Measurements from ENCODE around the gene PIK3C3.
A peak's percentile ranks its signal among the peaks of the same experiment; 100 is the strongest.
"Not testable (repeated sequence)": the region's sequence is repeated elsewhere in the genome, so short reads cannot be mapped to it uniquely, and the experiment has no call there.

Gene PIK3C3

GRCh38 chr18:42078711-42079110 lies 123.7 kb downstream of the PIK3C3 start:
- no peak for DNase-seq (ENCODE audit: low read depth)

DNA sequence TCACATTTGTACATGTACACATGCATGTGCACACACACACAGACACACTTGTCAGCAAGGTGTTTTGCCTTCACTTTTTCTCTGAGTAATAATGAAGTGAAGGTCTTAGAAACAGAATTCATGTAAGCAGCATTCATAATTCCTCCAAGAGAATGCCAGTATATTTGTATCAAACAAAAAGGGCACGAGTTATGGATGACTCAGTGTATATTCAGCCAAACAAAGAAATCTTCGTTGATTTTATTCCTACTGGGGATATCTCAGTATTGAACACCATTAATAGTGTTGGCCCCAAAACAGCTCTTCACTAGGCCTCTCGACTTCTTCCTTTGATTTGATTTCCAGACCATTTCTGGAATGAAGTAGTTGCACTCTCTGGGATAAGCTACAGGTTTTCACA lies 125.3 kb downstream of the PIK3C3 start:
- DNase-seq (ENCODE audit: low read depth): no peak

- DNase-seq (ENCODE audit: low read depth): no peak
Measured at GRCh38 chr18:42082415-42083234, 127.6 kb downstream of the PIK3C3 start.

GRCh38 chr18:42086288-42086687 lies 131.3 kb downstream of the PIK3C3 start:
- DNase-seq (ENCODE audit: low read depth): no peak

GRCh38 chr18:42087235-42087634 lies 132.2 kb downstream of the PIK3C3 start:
- DNase-seq (ENCODE audit: low read depth): no peak

GRCh38 chr18:42087876-42088275 lies 132.8 kb downstream of the PIK3C3 start:
- no peak for DNase-seq (ENCODE audit: low read depth)

GRCh38 chr18:42092848-42093247 lies 137.8 kb downstream of the PIK3C3 start:
- DNase-seq (ENCODE audit: low read depth): no peak

DNA sequence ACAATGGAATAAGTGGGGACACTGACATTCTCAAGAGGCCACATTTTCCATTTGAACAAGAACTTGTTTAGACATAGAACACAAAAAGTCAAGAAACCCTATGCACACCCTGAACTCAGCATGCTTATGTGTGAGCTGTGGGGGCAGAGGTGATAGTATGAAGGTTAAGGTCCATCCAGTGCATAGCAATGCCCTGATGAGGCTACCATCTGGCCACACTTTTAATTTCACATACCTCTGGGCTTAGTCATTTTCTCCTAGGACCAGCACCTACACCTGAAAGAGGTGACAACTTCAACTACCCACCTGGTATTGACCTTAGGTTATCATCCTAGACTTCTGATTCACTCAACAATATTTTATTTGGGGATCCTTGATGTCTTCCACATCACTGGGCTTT lies 139.8 kb downstream of the PIK3C3 start:
- no peak for DNase-seq (ENCODE audit: low read depth)

- no peak for DNase-seq (ENCODE audit: low read depth)
Measured at GRCh38 chr18:42095732-42096377, 140.8 kb downstream of the PIK3C3 start.

- no peak for DNase-seq (ENCODE audit: low read depth)
Measured at GRCh38 chr18:42100248-42100647, 145.2 kb downstream of the PIK3C3 start.

DNA sequence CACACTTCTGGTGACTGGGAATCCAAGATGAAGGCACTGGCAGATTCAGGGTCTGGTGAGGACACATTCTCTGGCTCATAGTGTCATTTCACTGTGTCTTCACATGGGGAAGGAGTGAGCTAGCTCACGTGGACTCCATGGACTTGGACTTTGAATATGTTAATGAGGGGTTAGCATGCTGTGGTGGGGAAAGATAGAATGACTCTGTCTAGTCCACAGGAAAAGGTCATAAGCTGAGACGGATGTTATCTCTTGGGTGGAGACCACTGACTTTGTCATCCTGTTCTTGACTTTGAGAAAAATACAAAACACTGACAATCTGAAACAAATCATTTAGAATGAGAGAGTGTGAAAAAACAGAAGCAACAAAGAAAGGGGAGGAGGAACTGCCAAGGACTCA lies 145.9 kb downstream of the PIK3C3 start:
- no peak for DNase-seq (ENCODE audit: low read depth)

GRCh38 chr18:42105394-42105793 lies 150.4 kb downstream of the PIK3C3 start:
- no peak for DNase-seq (ENCODE audit: low read depth)

DNA sequence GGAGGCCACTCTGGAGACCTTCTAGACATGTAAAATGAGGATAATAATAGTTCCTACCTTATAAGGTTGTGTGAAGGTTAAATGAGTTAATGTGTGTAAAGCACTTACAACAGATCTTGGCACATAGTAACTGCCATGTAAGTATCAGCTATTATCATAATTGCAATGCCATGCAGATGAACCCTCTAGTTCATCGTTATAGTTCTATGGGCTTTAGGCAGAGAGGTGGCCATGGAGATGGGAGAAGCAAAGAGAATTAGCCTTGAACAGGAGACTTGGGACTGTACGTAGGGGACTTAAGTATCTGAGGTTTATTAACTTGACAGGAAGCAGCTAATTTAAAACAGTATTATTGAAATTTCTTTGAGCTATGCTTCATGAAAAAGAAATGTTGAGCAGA lies 151.8 kb downstream of the PIK3C3 start:
- no peak for DNase-seq (ENCODE audit: low read depth)

DNA sequence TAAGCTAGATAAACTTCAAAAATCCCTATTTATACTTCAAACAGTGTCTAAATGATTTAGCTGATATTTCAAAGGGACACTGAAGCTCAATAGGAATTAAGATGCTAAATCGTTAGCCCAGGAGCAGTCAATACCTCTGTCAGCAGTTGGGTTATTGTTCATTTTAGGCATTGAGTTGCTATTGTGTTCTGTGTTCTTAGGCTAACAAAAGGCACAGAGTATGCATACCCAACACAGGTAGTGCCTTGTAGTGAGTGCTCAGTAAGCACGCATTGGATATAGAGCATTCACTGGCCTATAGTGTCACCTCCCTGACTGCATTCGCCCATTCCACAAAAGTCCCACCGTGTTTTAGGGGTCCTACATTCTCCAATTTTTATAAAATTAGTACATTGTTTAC lies 152.3 kb downstream of the PIK3C3 start:
- no peak for DNase-seq (ENCODE audit: low read depth)

GRCh38 chr18:42107691-42108450 lies 152.8 kb downstream of the PIK3C3 start:
- no peak for DNase-seq (ENCODE audit: low read depth)

DNA sequence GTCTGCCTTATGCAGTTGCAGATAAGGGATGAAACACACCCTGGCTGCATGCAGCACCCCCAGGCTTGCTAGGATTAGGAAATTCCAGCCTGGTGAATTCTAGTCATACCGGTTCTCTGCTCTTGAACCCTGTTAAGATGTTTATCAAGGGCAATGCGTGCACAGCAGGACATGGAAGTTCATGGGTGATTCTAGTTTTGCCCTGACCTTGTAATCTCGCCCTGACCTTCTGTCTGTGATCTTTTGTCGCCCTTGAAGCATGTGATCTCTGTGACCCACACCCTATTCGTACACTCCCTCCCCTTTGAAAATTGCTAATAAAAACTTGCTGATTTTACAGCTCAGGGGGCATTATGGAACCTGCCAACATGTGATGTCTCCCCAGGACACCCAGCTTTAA lies 157.1 kb downstream of the PIK3C3 start:
- not testable (repeated sequence) for DNase-seq (ENCODE audit: low read depth)

DNA sequence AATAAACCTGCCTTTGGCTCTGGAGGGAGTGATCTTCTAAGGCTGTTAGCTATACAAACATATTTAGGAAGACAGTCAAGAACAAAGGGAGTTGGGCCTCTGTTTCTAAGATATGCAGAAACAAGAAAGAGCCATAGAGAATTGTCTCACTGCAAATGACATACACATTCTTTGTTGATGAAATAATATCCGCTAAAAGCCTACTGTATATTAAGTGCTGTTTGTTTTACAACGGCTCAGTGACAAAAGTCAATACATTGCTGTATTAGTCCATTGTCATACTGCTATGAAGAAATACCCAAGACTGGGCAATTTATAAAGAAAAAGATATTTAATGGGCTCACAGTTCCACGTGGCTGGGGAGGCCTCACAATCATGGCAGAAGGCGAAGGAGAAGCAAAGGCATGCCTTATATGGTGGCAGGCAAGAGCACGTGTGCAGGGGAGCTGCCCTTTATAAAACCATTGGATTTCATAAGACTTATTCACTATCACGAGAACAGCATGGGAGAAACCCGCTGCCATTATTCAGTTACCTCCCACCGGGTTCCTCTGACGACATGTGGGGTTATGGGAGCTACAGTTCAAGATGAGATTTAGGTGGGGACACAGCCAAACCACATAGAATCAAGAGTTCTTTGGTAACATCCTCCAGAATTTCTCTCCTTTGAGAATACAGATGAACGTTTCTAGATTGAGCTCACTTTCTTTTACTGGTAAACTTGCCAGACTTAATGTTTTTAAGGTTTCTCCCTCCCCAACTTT lies 157.8 kb downstream of the PIK3C3 start:
- DNase-seq (ENCODE audit: low read depth): no peak

GRCh38 chr18:42113529-42114191 lies 158.6 kb downstream of the PIK3C3 start:
- peak; percentile 34 for DNase-seq (ENCODE audit: low read depth)

DNA sequence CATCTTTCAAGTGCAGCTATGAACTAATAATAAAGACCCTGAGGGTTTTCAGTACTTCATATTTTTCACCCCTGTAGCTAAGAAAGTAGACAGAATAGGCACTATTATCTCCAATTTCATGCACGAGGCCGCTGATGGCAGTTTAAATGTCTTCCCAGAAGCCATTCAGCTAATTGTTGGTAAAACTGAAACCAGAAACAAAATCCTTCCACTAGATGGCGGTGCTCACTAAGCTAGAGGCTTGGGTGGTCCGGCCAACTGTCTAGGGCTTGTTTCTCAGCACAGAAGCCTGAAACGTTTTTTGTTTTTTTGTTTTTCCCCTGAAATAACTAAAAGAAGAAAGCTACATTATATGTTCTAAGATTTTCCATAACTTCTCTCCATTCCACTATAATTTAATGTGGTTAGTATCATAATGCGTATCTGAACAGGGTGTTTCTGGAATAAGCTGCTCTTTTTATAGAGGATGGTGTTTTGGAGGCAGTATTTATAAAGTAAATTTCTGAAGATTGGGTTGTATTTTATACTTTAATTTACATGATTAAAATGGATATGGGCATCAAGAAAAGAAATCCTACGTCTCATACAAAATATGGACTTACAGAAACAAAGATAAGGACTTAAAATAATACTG lies 159.4 kb downstream of the PIK3C3 start:
- DNase-seq (ENCODE audit: low read depth): peak; percentile 25

DNA sequence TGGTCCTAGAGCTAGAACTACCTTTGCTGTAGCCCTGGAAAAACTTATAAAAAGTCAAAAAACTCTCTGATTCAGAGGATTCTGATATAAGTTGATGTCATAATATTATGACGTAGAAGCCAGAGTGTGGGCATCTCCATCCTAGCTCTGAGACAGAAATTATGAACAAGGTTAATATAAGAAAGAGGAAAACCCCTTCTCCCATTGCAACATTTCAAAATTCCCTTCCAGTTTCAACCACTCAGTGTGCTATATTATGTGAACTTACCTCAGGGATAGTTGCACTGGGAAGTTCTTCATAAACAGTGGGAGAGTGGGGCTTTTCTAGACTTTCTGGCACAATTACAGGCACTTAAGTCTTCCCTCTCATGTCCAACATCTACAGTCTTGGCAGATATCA lies 171.6 kb downstream of the PIK3C3 start:
- no peak for DNase-seq (ENCODE audit: low read depth)

Measured in CMK (cell line).